H1 (cell line): Measurements from ENCODE around the gene MCM7. TPM values are rescaled to one million over a fixed set of nuclear protein-coding genes. Genes with fewer than 3 reads are reported as not detected.

ENCODE experiments used
- CTCF ChIA-PET: fragments of 300-600 bp; sonication (Branson Sonifier 250); formaldehyde crosslinking; loops from one replicate; lab custom pipeline; 2021; ENCODE audit not compliant: partially characterized antibody; lab: Charles Lee
- POLR2A ChIA-PET: fragments of 300-600 bp; sonication (Branson Sonifier 250); formaldehyde crosslinking; loops from one replicate; lab custom pipeline; 2021; ENCODE audit warnings: inconsistent platforms; ENCODE audit not compliant: partially characterized antibody; lab: Charles Lee
- DNase-seq, 2 experiments: peaks; one replicate each; pipeline versions ENCODE4 v3.0.0 to v3.0.0-alpha.2; 2010 to 2022; ENCODE audit warnings: low spot score in 2 of 2, low read depth in 1 of 2, mixed read lengths in 1 of 2
- FAIRE-seq: peaks from 2 replicates; lab custom pipeline; 2011; peaks lifted over from hg19 to GRCh38; lab: Jason Lieb, UNC
- H2AFZ ChIP-seq: 2 replicates; pipeline ENCODE4 v1.8.1; 2012; ENCODE audit warnings: low read length, inconsistent platforms
- H2AK5ac ChIP-seq: 2 replicates; pipeline ENCODE4 v1.6.1; 2013; ENCODE audit warnings: low read depth, low read length
- H2BK120ac ChIP-seq: replicated peaks from 2 replicates; pipeline ENCODE3; 2013; ENCODE audit warnings: low read depth, low read length, inconsistent platforms
- H2BK12ac ChIP-seq: 2 replicates; pipeline ENCODE4 v1.6.1; 2013; ENCODE audit warnings: low read depth, low read length
- H2BK15ac ChIP-seq: 2 replicates; pipeline ENCODE4 v1.6.1; 2013; ENCODE audit warnings: low read length
- H2BK20ac ChIP-seq: 2 replicates; pipeline ENCODE4 v1.6.1; 2013; ENCODE audit warnings: low read length
- H2BK5ac ChIP-seq: 2 replicates; pipeline ENCODE4 v1.6.1; 2013; ENCODE audit warnings: low read depth, low read length
- H3K14ac ChIP-seq: 2 replicates; pipeline ENCODE4 v1.6.1; 2013; ENCODE audit warnings: inconsistent platforms; ENCODE audit not compliant: insufficient read length
- H3K18ac ChIP-seq: 2 replicates; pipeline ENCODE4 v1.6.1; 2013; ENCODE audit warnings: low read length; ENCODE audit errors: extremely low read depth
- H3K23ac ChIP-seq: 2 replicates; pipeline ENCODE4 v1.6.1; 2013; ENCODE audit warnings: inconsistent platforms; ENCODE audit not compliant: insufficient read length
- H3K23me2 ChIP-seq: 2 replicates; pipeline ENCODE4 v1.6.1; 2013; ENCODE audit warnings: low read depth, low read length
- H3K27ac ChIP-seq: 2 replicates; pipeline ENCODE4 v1.6.1; 2011; ENCODE audit warnings: low read depth, low read length, inconsistent platforms
- H3K27me3 ChIP-seq, 4 experiments: replicated peaks in 1 of 4; 1 replicate in 1 of 4; 2 replicates in 3 of 4; pipeline versions ENCODE4 v1.6.1 to v1.8.1; 2011 to 2013; ENCODE audit warnings: low read length in 3 of 4, mild to moderate bottlenecking in 3 of 4, inconsistent platforms in 2 of 4, mixed read lengths in 2 of 4, moderate library complexity in 1 of 4; ENCODE audit not compliant: control insufficient read depth in 3 of 4, insufficient read depth in 3 of 4; ENCODE audit errors: extremely low read depth in 1 of 4
- H3K36me3 ChIP-seq, 4 experiments: 2 replicates each; pipeline versions ENCODE4 v1.6.1 to v1.8.1; 2011 to 2013; ENCODE audit warnings: mild to moderate bottlenecking in 4 of 4, low read length in 3 of 4, moderate library complexity in 2 of 4, control low read depth in 1 of 4, inconsistent platforms in 1 of 4; ENCODE audit not compliant: insufficient read depth in 4 of 4, control insufficient read depth in 2 of 4
- H3K4ac ChIP-seq: replicated peaks from 2 replicates; pipeline ENCODE3; 2013; ENCODE audit warnings: low read length, low read depth, mixed read lengths, inconsistent platforms; ENCODE audit not compliant: insufficient read length
- H3K4me1 ChIP-seq, 4 experiments: replicated peaks in 1 of 4; 1 replicate in 1 of 4; 2 replicates in 3 of 4; pipeline versions ENCODE4 v1.6.1 to v1.8.1; 2011 to 2013; ENCODE audit warnings: low read length in 3 of 4, inconsistent platforms in 2 of 4, mixed read lengths in 1 of 4; ENCODE audit not compliant: insufficient read depth in 4 of 4, control insufficient read depth in 3 of 4
- H3K4me2 ChIP-seq, 2 experiments: 2 replicates each; pipeline versions ENCODE4 v1.6.1 to v1.8.1; 2011 to 2013; ENCODE audit warnings: low read depth in 2 of 2, low read length in 2 of 2, control low read depth in 1 of 2, inconsistent platforms in 1 of 2, mild to moderate bottlenecking in 1 of 2; ENCODE audit not compliant: insufficient read depth in 1 of 2
- H3K4me3 ChIP-seq, 4 experiments: fragments of 200-600, 300-600 bp in 1 of 4; sonication (generic), shearing (Covaris generic), sonication (Bioruptor Twin) in 1 of 4; 2 replicates each; pipeline versions ENCODE4 v1.5.1 to v1.8.1; 2011 to 2016; ENCODE audit warnings: low read length in 4 of 4, low read depth in 3 of 4, control low read depth in 2 of 4, inconsistent platforms in 2 of 4, mild to moderate bottlenecking in 2 of 4, mixed read lengths in 1 of 4, moderate library complexity in 1 of 4; ENCODE audit not compliant: insufficient read depth in 2 of 4; ENCODE audit errors: extremely low read depth in 1 of 4
- H3K56ac ChIP-seq: replicated peaks from 2 replicates; pipeline ENCODE3; 2013; ENCODE audit warnings: low read depth, mild to moderate bottlenecking, mixed read lengths, low read length, inconsistent platforms; ENCODE audit not compliant: insufficient read length
- H3K79me1 ChIP-seq: 2 replicates; pipeline ENCODE4 v1.6.1; 2013; ENCODE audit warnings: low read depth, low read length, control low read depth
- H3K79me2 ChIP-seq, 2 experiments: 2 replicates each; pipeline versions ENCODE4 v1.6.1 to v1.8.1; 2012 to 2013; ENCODE audit warnings: low read length in 2 of 2, mild to moderate bottlenecking in 2 of 2, inconsistent platforms in 1 of 2; ENCODE audit not compliant: insufficient read depth in 2 of 2, control insufficient read depth in 1 of 2
- H3K9ac ChIP-seq, 4 experiments: replicated peaks in 1 of 4; 1 replicate in 1 of 4; 2 replicates in 3 of 4; pipeline versions ENCODE4 v1.6.1 to v1.8.1; 2011 to 2013; ENCODE audit warnings: low read depth in 3 of 4, low read length in 3 of 4, control low read depth in 2 of 4, mild to moderate bottlenecking in 2 of 4, moderate library complexity in 2 of 4, inconsistent platforms in 1 of 4; ENCODE audit errors: extremely low read depth in 1 of 4
- H3K9me3 ChIP-seq, 2 experiments: 2 replicates each; pipeline versions ENCODE4 v1.6.1 to v1.8.1; 2012 to 2013; ENCODE audit warnings: mild to moderate bottlenecking in 2 of 2, moderate library complexity in 2 of 2, control low read depth in 1 of 2, inconsistent platforms in 1 of 2, low read depth in 1 of 2, low read length in 1 of 2, mixed read lengths in 1 of 2; ENCODE audit not compliant: insufficient read depth in 2 of 2
- H4K20me1 ChIP-seq, 2 experiments: replicated peaks in 1 of 2; 2 replicates each; pipeline versions ENCODE3 to v1.8.1; 2011 to 2013; ENCODE audit warnings: inconsistent platforms in 2 of 2, low read length in 2 of 2, mild to moderate bottlenecking in 1 of 2; ENCODE audit not compliant: insufficient read depth in 2 of 2, control insufficient read depth in 1 of 2
- H4K5ac ChIP-seq: 2 replicates; pipeline ENCODE4 v1.6.1; 2013; ENCODE audit warnings: low read length, low read depth, mixed read lengths, inconsistent platforms; ENCODE audit not compliant: insufficient read length
- H4K8ac ChIP-seq: 2 replicates; pipeline ENCODE4 v1.8.0; 2013; ENCODE audit warnings: mild to moderate bottlenecking, moderate library complexity, low read length, inconsistent platforms; ENCODE audit not compliant: insufficient read depth; ENCODE audit errors: extremely low read depth
- H4K91ac ChIP-seq: replicated peaks from 2 replicates; pipeline ENCODE3; 2013; ENCODE audit warnings: low read length, mixed read lengths, inconsistent platforms; ENCODE audit not compliant: insufficient read length
- BACH1 ChIP-seq: IDR thresholded peaks from 2 replicates; pipeline ENCODE4 v1.6.1; 2012; ENCODE audit warnings: low read length, improper control_type of control experiment
- CEBPB ChIP-seq: IDR thresholded peaks from 2 replicates; pipeline ENCODE4 v1.6.1; 2012; ENCODE audit warnings: low read depth, low read length
- CHD2 ChIP-seq: IDR thresholded peaks from 2 replicates; pipeline ENCODE4 v1.6.1; 2012; ENCODE audit warnings: low read length, improper control_type of control experiment
- EZH2 ChIP-seq: fragments of 200-600 bp; sonication (generic); IDR thresholded peaks from 2 replicates; pipeline ENCODE4 v1.7.1; 2012; ENCODE audit warnings: low read depth, mild to moderate bottlenecking, moderate library complexity, low read length, inconsistent platforms; ENCODE audit not compliant: severe bottlenecking
- JUN ChIP-seq: IDR thresholded peaks from 2 replicates; pipeline ENCODE4 v1.6.1; 2011; ENCODE audit warnings: low read depth, mild to moderate bottlenecking, improper control_type of control experiment, low read length
- RBBP5 ChIP-seq: IDR thresholded peaks from 2 replicates; pipeline ENCODE4 v1.7.1; 2012; ENCODE audit warnings: low read depth, mild to moderate bottlenecking, inconsistent platforms, low read length, moderate library complexity, borderline replicate concordance
- TAF7 ChIP-seq: optimal IDR thresholded peaks from 2 replicates; pipeline ENCODE3; 2011; ENCODE audit warnings: low read depth, mild to moderate bottlenecking, inconsistent platforms, low read length, moderate library complexity, borderline replicate concordance
- USF2 ChIP-seq: IDR thresholded peaks from 2 replicates; pipeline ENCODE4 v1.6.1; 2011; ENCODE audit warnings: low read length, improper control_type of control experiment
- WGBS, 2 experiments: shearing (Covaris generic) in 1 of 2; methylation state at CpG; one replicate each; pipeline versions ENCODE4 v1.1.6 to v1.1.7; 2013 to 2015; ENCODE audit warnings: low lambda C conversion rate in 2 of 2, mixed read lengths in 2 of 2, inconsistent platforms in 1 of 2, low coverage in 1 of 2, missing lambda C conversion rate in 1 of 2; ENCODE audit not compliant: insufficient replicate concordance in 2 of 2, insufficient coverage in 1 of 2, insufficient read length in 1 of 2; ENCODE audit errors: extremely low coverage in 1 of 2, missing lambda C conversion rate in 1 of 2; 5-methylcytosine and 5-hydroxymethylcytosine counted together
- polyA plus RNA-seq, 7 experiments: library from polyadenylated mRNA; depleted of rRNA in 3 of 7; stranded (reverse) in 5 of 7; unstranded in 2 of 7; fragments of >200 nt in 5 of 7; fragments of 200-250 nt in 2 of 7; gene quantifications; 1 replicate in 5 of 7; 2 replicates in 1 of 7; 4 replicates in 1 of 7; pipeline versions ENCODE4 v1.2.1 to v1.2.3, GENCODE V29; 2011 to 2013; ENCODE audit warnings: missing spikeins in 2 of 7, mixed read lengths in 2 of 7
- total RNA-seq: library from RNA; stranded (reverse); fragmentation: NEBNext Ultra II Directional; extraction: Animal tissue kit (Norgen Biotek cat#: 25700); gene quantifications from 2 replicates; pipeline ENCODE4 v1.2.1, GENCODE V29; 2021

MCM7 gene
- total and polyA plus RNA-seq, 2 of the 8 experiments (the other 6 are each of a cell fraction or from before 2014, with no cell fraction given) = 313 to 344 TPM

- no peaks in the 10 kb centered on the region for H3K79me2 ChIP-seq
- DNase-seq = no peak
- peaks cover 0 to 2% (median 0%) of the 10 kb centered on the region in 4 experiments; a peak in 1 of 7 replicates for H3K4me1 ChIP-seq
- WGBS, 2 experiments = 87% methylated on average over 3 of the region's 3 CpGs; no CpG with 5 or more reads in 1 of the 2 experiments
- TF ChIP-seq BACH1 (no peak), RBBP5 (no peak), EZH2 (no peak), CEBPB (no peak), USF2 (no peak), CHD2 (no peak), TAF7 (no peak), JUN (no peak)
- CTCF ChIA-PET = interaction anchor here (1.0 to 10.2 kb wide), 4 partner anchors 9 to 76 kb away, joined by 3 to 108 read pairs (median 6); no protein-coding TSS in a partner anchor
- no peak overlapping the region for H2BK15ac ChIP-seq
- H3K27me3 ChIP-seq = no peaks in the 10 kb centered on the region
- H3K27ac ChIP-seq = no peak overlapping the region
- H4K8ac ChIP-seq = no peak overlapping the region
- H4K20me1 ChIP-seq = no peaks in the 10 kb centered on the region
- H3K4me3 ChIP-seq = no peak overlapping the region
- no peak overlapping the region for H4K5ac ChIP-seq
- POLR2A ChIA-PET = interaction anchor here (0.6 to 1.4 kb wide), 5 partner anchors 9 to 40 kb away, joined by 3 to 9 read pairs (median 3); partner anchors contain the start of genes AP4M1 and MCM7
- H3K18ac ChIP-seq = no peak overlapping the region
- no peaks in the 10 kb centered on the region for H3K79me1 ChIP-seq
- H2BK12ac ChIP-seq = no peak overlapping the region
- H2BK20ac ChIP-seq = no peak overlapping the region
- no peak overlapping the region for H3K9ac ChIP-seq
- H3K9me3 ChIP-seq = no peaks in the 10 kb centered on the region
- H3K23me2 ChIP-seq = no peaks in the 10 kb centered on the region
- H2BK120ac ChIP-seq = no peak overlapping the region
- no peak overlapping the region for H3K4ac ChIP-seq
- no peak overlapping the region for H3K56ac ChIP-seq
- H2AFZ ChIP-seq = no peak overlapping the region
- H2AK5ac ChIP-seq = no peak overlapping the region
- FAIRE-seq = no peak
- no peak overlapping the region for H4K91ac ChIP-seq
- H3K14ac ChIP-seq = no peak overlapping the region
- no peak overlapping the region for H2BK5ac ChIP-seq
- H3K4me2 ChIP-seq = no peak overlapping the region
- no peak overlapping the region for H3K23ac ChIP-seq
- H3K36me3 ChIP-seq = no peaks in the 10 kb centered on the region
Measured at GRCh38 chr7:100141555-100141949, 40.4 kb upstream of the MCM7 start.
